H1 (cell line): Measurements from ENCODE around the gene TDRD15. TPM values are rescaled to one million over a fixed set of nuclear protein-coding genes. Genes with fewer than 3 reads are reported as not detected.

Experiments
- CTCF ChIA-PET: fragments of 300-600 bp; sonication (Branson Sonifier 250); formaldehyde crosslinking; loops from one replicate; lab custom pipeline; 2021; ENCODE audit not compliant: partially characterized antibody; lab: Charles Lee
- POLR2A ChIA-PET: fragments of 300-600 bp; sonication (Branson Sonifier 250); formaldehyde crosslinking; loops from one replicate; lab custom pipeline; 2021; ENCODE audit warnings: inconsistent platforms; ENCODE audit not compliant: partially characterized antibody; lab: Charles Lee
- DNase-seq, 2 experiments: peaks; one replicate each; pipeline versions ENCODE4 v3.0.0 to v3.0.0-alpha.2; 2010 to 2022; ENCODE audit warnings: low spot score in 2 of 2, low read depth in 1 of 2, mixed read lengths in 1 of 2
- FAIRE-seq: peaks from 2 replicates; lab custom pipeline; 2011; peaks lifted over from hg19 to GRCh38; lab: Jason Lieb, UNC
- H2AFZ ChIP-seq: 2 replicates; pipeline ENCODE4 v1.8.1; 2012; ENCODE audit warnings: low read length, inconsistent platforms
- H2AK5ac ChIP-seq: 2 replicates; pipeline ENCODE4 v1.6.1; 2013; ENCODE audit warnings: low read depth, low read length
- H2BK120ac ChIP-seq: replicated peaks from 2 replicates; pipeline ENCODE3; 2013; ENCODE audit warnings: low read depth, low read length, inconsistent platforms
- H2BK12ac ChIP-seq: 2 replicates; pipeline ENCODE4 v1.6.1; 2013; ENCODE audit warnings: low read depth, low read length
- H2BK15ac ChIP-seq: 2 replicates; pipeline ENCODE4 v1.6.1; 2013; ENCODE audit warnings: low read length
- H2BK20ac ChIP-seq: 2 replicates; pipeline ENCODE4 v1.6.1; 2013; ENCODE audit warnings: low read length
- H2BK5ac ChIP-seq: 2 replicates; pipeline ENCODE4 v1.6.1; 2013; ENCODE audit warnings: low read depth, low read length
- H3K14ac ChIP-seq: 2 replicates; pipeline ENCODE4 v1.6.1; 2013; ENCODE audit warnings: inconsistent platforms; ENCODE audit not compliant: insufficient read length
- H3K18ac ChIP-seq: 2 replicates; pipeline ENCODE4 v1.6.1; 2013; ENCODE audit warnings: low read length; ENCODE audit errors: extremely low read depth
- H3K23ac ChIP-seq: 2 replicates; pipeline ENCODE4 v1.6.1; 2013; ENCODE audit warnings: inconsistent platforms; ENCODE audit not compliant: insufficient read length
- H3K23me2 ChIP-seq: 2 replicates; pipeline ENCODE4 v1.6.1; 2013; ENCODE audit warnings: low read depth, low read length
- H3K27ac ChIP-seq: 2 replicates; pipeline ENCODE4 v1.6.1; 2011; ENCODE audit warnings: low read depth, low read length, inconsistent platforms
- H3K27me3 ChIP-seq, 4 experiments: replicated peaks in 1 of 4; 1 replicate in 1 of 4; 2 replicates in 3 of 4; pipeline versions ENCODE4 v1.6.1 to v1.8.1; 2011 to 2013; ENCODE audit warnings: low read length in 3 of 4, mild to moderate bottlenecking in 3 of 4, inconsistent platforms in 2 of 4, mixed read lengths in 2 of 4, moderate library complexity in 1 of 4; ENCODE audit not compliant: control insufficient read depth in 3 of 4, insufficient read depth in 3 of 4; ENCODE audit errors: extremely low read depth in 1 of 4
- H3K36me3 ChIP-seq, 4 experiments: 2 replicates each; pipeline versions ENCODE4 v1.6.1 to v1.8.1; 2011 to 2013; ENCODE audit warnings: mild to moderate bottlenecking in 4 of 4, low read length in 3 of 4, moderate library complexity in 2 of 4, control low read depth in 1 of 4, inconsistent platforms in 1 of 4; ENCODE audit not compliant: insufficient read depth in 4 of 4, control insufficient read depth in 2 of 4
- H3K4ac ChIP-seq: replicated peaks from 2 replicates; pipeline ENCODE3; 2013; ENCODE audit warnings: low read length, low read depth, mixed read lengths, inconsistent platforms; ENCODE audit not compliant: insufficient read length
- H3K4me1 ChIP-seq, 4 experiments: replicated peaks in 1 of 4; 1 replicate in 1 of 4; 2 replicates in 3 of 4; pipeline versions ENCODE4 v1.6.1 to v1.8.1; 2011 to 2013; ENCODE audit warnings: low read length in 3 of 4, inconsistent platforms in 2 of 4, mixed read lengths in 1 of 4; ENCODE audit not compliant: insufficient read depth in 4 of 4, control insufficient read depth in 3 of 4
- H3K4me2 ChIP-seq, 2 experiments: 2 replicates each; pipeline versions ENCODE4 v1.6.1 to v1.8.1; 2011 to 2013; ENCODE audit warnings: low read depth in 2 of 2, low read length in 2 of 2, control low read depth in 1 of 2, inconsistent platforms in 1 of 2, mild to moderate bottlenecking in 1 of 2; ENCODE audit not compliant: insufficient read depth in 1 of 2
- H3K4me3 ChIP-seq, 4 experiments: fragments of 200-600, 300-600 bp in 1 of 4; sonication (generic), shearing (Covaris generic), sonication (Bioruptor Twin) in 1 of 4; 2 replicates each; pipeline versions ENCODE4 v1.5.1 to v1.8.1; 2011 to 2016; ENCODE audit warnings: low read length in 4 of 4, low read depth in 3 of 4, control low read depth in 2 of 4, inconsistent platforms in 2 of 4, mild to moderate bottlenecking in 2 of 4, mixed read lengths in 1 of 4, moderate library complexity in 1 of 4; ENCODE audit not compliant: insufficient read depth in 2 of 4; ENCODE audit errors: extremely low read depth in 1 of 4
- H3K56ac ChIP-seq: replicated peaks from 2 replicates; pipeline ENCODE3; 2013; ENCODE audit warnings: low read depth, mild to moderate bottlenecking, mixed read lengths, low read length, inconsistent platforms; ENCODE audit not compliant: insufficient read length
- H3K79me1 ChIP-seq: 2 replicates; pipeline ENCODE4 v1.6.1; 2013; ENCODE audit warnings: low read depth, low read length, control low read depth
- H3K79me2 ChIP-seq, 2 experiments: 2 replicates each; pipeline versions ENCODE4 v1.6.1 to v1.8.1; 2012 to 2013; ENCODE audit warnings: low read length in 2 of 2, mild to moderate bottlenecking in 2 of 2, inconsistent platforms in 1 of 2; ENCODE audit not compliant: insufficient read depth in 2 of 2, control insufficient read depth in 1 of 2
- H3K9ac ChIP-seq, 4 experiments: replicated peaks in 1 of 4; 1 replicate in 1 of 4; 2 replicates in 3 of 4; pipeline versions ENCODE4 v1.6.1 to v1.8.1; 2011 to 2013; ENCODE audit warnings: low read depth in 3 of 4, low read length in 3 of 4, control low read depth in 2 of 4, mild to moderate bottlenecking in 2 of 4, moderate library complexity in 2 of 4, inconsistent platforms in 1 of 4; ENCODE audit errors: extremely low read depth in 1 of 4
- H3K9me3 ChIP-seq, 2 experiments: 2 replicates each; pipeline versions ENCODE4 v1.6.1 to v1.8.1; 2012 to 2013; ENCODE audit warnings: mild to moderate bottlenecking in 2 of 2, moderate library complexity in 2 of 2, control low read depth in 1 of 2, inconsistent platforms in 1 of 2, low read depth in 1 of 2, low read length in 1 of 2, mixed read lengths in 1 of 2; ENCODE audit not compliant: insufficient read depth in 2 of 2
- H4K20me1 ChIP-seq, 2 experiments: replicated peaks in 1 of 2; 2 replicates each; pipeline versions ENCODE3 to v1.8.1; 2011 to 2013; ENCODE audit warnings: inconsistent platforms in 2 of 2, low read length in 2 of 2, mild to moderate bottlenecking in 1 of 2; ENCODE audit not compliant: insufficient read depth in 2 of 2, control insufficient read depth in 1 of 2
- H4K5ac ChIP-seq: 2 replicates; pipeline ENCODE4 v1.6.1; 2013; ENCODE audit warnings: low read length, low read depth, mixed read lengths, inconsistent platforms; ENCODE audit not compliant: insufficient read length
- H4K8ac ChIP-seq: 2 replicates; pipeline ENCODE4 v1.8.0; 2013; ENCODE audit warnings: mild to moderate bottlenecking, moderate library complexity, low read length, inconsistent platforms; ENCODE audit not compliant: insufficient read depth; ENCODE audit errors: extremely low read depth
- H4K91ac ChIP-seq: replicated peaks from 2 replicates; pipeline ENCODE3; 2013; ENCODE audit warnings: low read length, mixed read lengths, inconsistent platforms; ENCODE audit not compliant: insufficient read length
- CHD2 ChIP-seq: IDR thresholded peaks from 2 replicates; pipeline ENCODE4 v1.6.1; 2012; ENCODE audit warnings: low read length, improper control_type of control experiment
- EGR1 ChIP-seq: IDR thresholded peaks from 2 replicates; pipeline ENCODE4 v1.6.1; 2011; ENCODE audit warnings: low read depth, low read length, borderline replicate concordance
- FOSL1 ChIP-seq: IDR thresholded peaks from 2 replicates; pipeline ENCODE4 v1.6.1; 2011; ENCODE audit warnings: mild to moderate bottlenecking, low read depth, low read length, moderate library complexity; ENCODE audit not compliant: insufficient read depth
- JUN ChIP-seq: IDR thresholded peaks from 2 replicates; pipeline ENCODE4 v1.6.1; 2011; ENCODE audit warnings: low read depth, mild to moderate bottlenecking, improper control_type of control experiment, low read length
- POLR2AphosphoS5 ChIP-seq: IDR thresholded peaks from 2 replicates; pipeline ENCODE4 v1.6.1; 2011; ENCODE audit warnings: low read depth, low read length
- SP1 ChIP-seq: IDR thresholded peaks from 2 replicates; pipeline ENCODE4 v1.6.1; 2011; ENCODE audit warnings: low read depth, low read length
- WGBS, 2 experiments: shearing (Covaris generic) in 1 of 2; methylation state at CpG; one replicate each; pipeline versions ENCODE4 v1.1.6 to v1.1.7; 2013 to 2015; ENCODE audit warnings: low lambda C conversion rate in 2 of 2, mixed read lengths in 2 of 2, inconsistent platforms in 1 of 2, low coverage in 1 of 2, missing lambda C conversion rate in 1 of 2; ENCODE audit not compliant: insufficient replicate concordance in 2 of 2, insufficient coverage in 1 of 2, insufficient read length in 1 of 2; ENCODE audit errors: extremely low coverage in 1 of 2, missing lambda C conversion rate in 1 of 2; 5-methylcytosine and 5-hydroxymethylcytosine counted together
- polyA plus RNA-seq, 7 experiments: library from polyadenylated mRNA; depleted of rRNA in 3 of 7; stranded (reverse) in 5 of 7; unstranded in 2 of 7; fragments of >200 nt in 5 of 7; fragments of 200-250 nt in 2 of 7; gene quantifications; 1 replicate in 5 of 7; 2 replicates in 1 of 7; 4 replicates in 1 of 7; pipeline versions ENCODE4 v1.2.1 to v1.2.3, GENCODE V29; 2011 to 2013; ENCODE audit warnings: missing spikeins in 2 of 7, mixed read lengths in 2 of 7
- total RNA-seq: library from RNA; stranded (reverse); fragmentation: NEBNext Ultra II Directional; extraction: Animal tissue kit (Norgen Biotek cat#: 25700); gene quantifications from 2 replicates; pipeline ENCODE4 v1.2.1, GENCODE V29; 2021

Gene TDRD15
- total and polyA plus RNA-seq, 2 of the 8 experiments (the other 6 are each of a cell fraction or from before 2014, with no cell fraction given), result not detected

GRCh38 chr2:21096458-21096857 is 27.3 kb upstream of the TDRD15 start:
- H2BK12ac ChIP-seq, result no peak overlapping the region
- H4K5ac ChIP-seq, result no peak overlapping the region
- POLR2A ChIA-PET, result no interaction called here
- 100% methylated on average over 1 of the region's 1 CpG; no CpG with 5 or more reads in 1 of the 2 experiments for WGBS, 2 experiments
- no peak overlapping the region for H3K9ac ChIP-seq
- H2BK5ac ChIP-seq, result no peak overlapping the region
- CTCF ChIA-PET, result interaction anchor here (0.6 to 3.7 kb wide), 6 partner anchors 21 to 657 kb away, joined by 3 to 16 read pairs (median 3); no protein-coding TSS in a partner anchor
- no peak overlapping the region for H2AK5ac ChIP-seq
- no peaks in the 10 kb centered on the region for H3K27me3 ChIP-seq
- H3K14ac ChIP-seq, result no peak overlapping the region
- no peak overlapping the region for H3K4me3 ChIP-seq
- no peak overlapping the region for H2BK20ac ChIP-seq
- no peak overlapping the region for H3K27ac ChIP-seq
- H3K79me1 ChIP-seq, result no peaks in the 10 kb centered on the region
- FAIRE-seq (no peak), DNase-seq (no peak)
- H3K18ac ChIP-seq, result no peak overlapping the region
- H3K23ac ChIP-seq, result no peak overlapping the region
- H3K56ac ChIP-seq, result no peak overlapping the region
- no peak overlapping the region for H2BK120ac ChIP-seq
- no peaks in the 10 kb centered on the region for H3K79me2 ChIP-seq
- H3K36me3 ChIP-seq, result no peaks in the 10 kb centered on the region
- H3K4me2 ChIP-seq, result no peak overlapping the region
- no peaks in the 10 kb centered on the region for H4K20me1 ChIP-seq
- H3K9me3 ChIP-seq, result no peaks in the 10 kb centered on the region
- H4K8ac ChIP-seq, result no peak overlapping the region
- peaks cover 0 to 8% (median 1%) of the 10 kb centered on the region in 4 experiments; a peak in 3 of 7 replicates for H3K4me1 ChIP-seq
- no peaks in the 10 kb centered on the region for H3K23me2 ChIP-seq
- H2BK15ac ChIP-seq, result no peak overlapping the region
- no peak overlapping the region for H3K4ac ChIP-seq
- peak overlapping the region; percentile 42 for H4K91ac ChIP-seq
- H2AFZ ChIP-seq, result no peak overlapping the region
- TF ChIP-seq FOSL1, result no peak
- no peak for TF ChIP-seq SP1
- TF ChIP-seq CHD2, result no peak
- TF ChIP-seq POLR2AphosphoS5, result no peak
- no peak for TF ChIP-seq JUN
- no peak for TF ChIP-seq EGR1
